Effector memory CD4-positive, alpha-beta T cell (primary cell): ENCODE data around the gene CREB3.

Source experiments
- DNase-seq, 3 donors: peaks; one replicate each; pipeline ENCODE4 v3.0.0-alpha.2; 2020
- H3K27ac ChIP-seq: 2 replicates; pipeline ENCODE4 v1.7.0; 2013; ENCODE audit warnings: mild to moderate bottlenecking, low read length, moderate library complexity; ENCODE audit not compliant: insufficient read depth, poor library complexity, severe bottlenecking
- H3K27me3 ChIP-seq: replicated peaks from 2 replicates; pipeline ENCODE4 v1.7.0; 2013; ENCODE audit warnings: mild to moderate bottlenecking, low read length; ENCODE audit not compliant: insufficient read depth, control insufficient read depth, poor library complexity, severe bottlenecking
- H3K36me3 ChIP-seq: 2 replicates; pipeline ENCODE4 v1.7.0; 2013; ENCODE audit warnings: mild to moderate bottlenecking, low read length, moderate library complexity; ENCODE audit not compliant: control insufficient read depth, insufficient read depth
- H3K4me1 ChIP-seq: 2 replicates; pipeline ENCODE4 v1.7.0; 2013; ENCODE audit warnings: low read length, mild to moderate bottlenecking; ENCODE audit not compliant: control insufficient read depth, insufficient read depth, poor library complexity, severe bottlenecking
- H3K4me3 ChIP-seq: 2 replicates; pipeline ENCODE4 v1.7.0; 2013; ENCODE audit warnings: low read length, low read depth, mild to moderate bottlenecking; ENCODE audit not compliant: insufficient read depth, poor library complexity, severe bottlenecking
- H3K9me3 ChIP-seq: 2 replicates; pipeline ENCODE4 v1.7.0; 2013; ENCODE audit warnings: mild to moderate bottlenecking, low read length, moderate library complexity; ENCODE audit not compliant: control insufficient read depth

CREB3 gene

DNA sequence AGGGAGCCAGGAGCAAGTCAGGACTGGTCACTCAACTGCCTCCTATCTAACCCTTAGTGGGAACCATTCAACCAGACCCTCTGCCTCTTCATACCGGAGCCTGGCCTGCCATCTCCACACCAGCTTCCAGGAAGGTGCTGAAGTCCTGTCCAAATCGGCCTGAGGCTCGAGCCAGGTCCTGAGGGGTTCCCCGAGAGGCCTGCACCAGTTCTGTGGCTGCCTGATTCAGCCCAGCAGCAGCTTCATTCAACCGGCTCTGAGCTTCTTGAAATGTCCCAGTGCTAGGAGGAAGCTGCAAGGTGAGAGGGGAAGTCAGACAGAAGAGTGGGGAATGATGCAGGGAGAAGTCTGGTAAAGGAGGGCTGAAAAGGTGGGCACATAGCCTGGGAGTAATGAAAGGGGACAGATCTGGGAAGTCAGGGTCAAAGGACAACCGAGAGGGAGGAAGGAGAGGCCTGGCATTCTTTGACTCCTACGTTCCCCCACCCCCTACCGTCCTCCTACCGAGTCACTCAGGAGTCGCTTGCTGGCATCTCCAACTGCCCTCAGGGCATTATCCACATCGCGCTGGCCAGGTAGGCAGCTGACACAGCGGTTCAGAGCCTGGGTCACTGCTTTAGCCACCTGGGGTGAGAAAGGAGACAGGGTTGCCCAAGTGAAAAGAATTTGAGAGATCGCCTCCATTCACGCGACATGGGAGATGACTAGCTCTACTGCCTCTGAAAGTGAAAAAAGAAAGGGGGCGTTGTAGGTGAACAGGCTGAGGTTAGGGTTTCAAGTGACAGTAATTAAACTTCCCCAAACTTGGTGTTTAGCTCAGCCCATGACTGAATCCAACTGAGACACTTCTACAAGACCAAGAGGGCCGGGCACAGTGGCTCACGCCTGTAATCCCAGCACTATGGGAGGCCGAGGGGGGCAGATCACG, 20.7 kb upstream of the CREB3 start:
- peaks cover 96% of the 10 kb centered on the region for H3K36me3 ChIP-seq
- no peak overlapping the region for H3K4me3 ChIP-seq
- no peak for DNase-seq
- no peaks in the 10 kb centered on the region for H3K27me3 ChIP-seq
- H3K27ac ChIP-seq = no peak overlapping the region
- H3K9me3 ChIP-seq = no peaks in the 10 kb centered on the region
- H3K4me1 ChIP-seq = no peaks in the 10 kb centered on the region

DNA sequence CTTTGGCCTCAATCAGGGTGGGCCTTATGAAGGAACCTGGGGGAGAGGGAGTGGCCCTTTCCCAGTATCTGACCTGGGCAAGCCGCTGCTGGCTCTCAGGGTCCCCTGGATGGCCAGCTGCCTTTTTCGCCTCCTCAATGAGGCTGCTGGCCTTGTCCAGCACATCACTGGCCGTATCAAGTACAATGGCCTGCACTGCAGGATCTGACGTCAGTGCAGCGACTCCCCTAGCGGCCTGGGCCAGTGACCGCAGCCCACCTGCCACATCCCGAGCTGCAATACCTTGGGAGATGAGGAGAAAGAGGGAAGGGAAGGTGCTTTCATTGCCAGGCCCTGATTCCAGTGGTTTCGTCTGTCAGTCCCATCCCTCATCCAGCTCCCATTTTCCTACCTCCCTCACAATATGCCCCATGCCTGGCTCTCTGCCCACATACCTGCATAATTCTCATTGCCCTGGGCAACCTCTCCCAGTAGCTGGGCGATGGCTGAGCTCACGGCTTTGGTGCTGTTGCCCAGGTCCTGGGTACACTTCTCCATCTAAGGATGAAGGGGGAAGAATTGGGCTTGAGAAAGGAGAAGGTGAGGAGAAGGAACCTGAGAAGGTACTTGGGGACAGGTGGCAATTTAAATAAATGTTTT, 19.6 kb upstream of the CREB3 start:
- no peak overlapping the region for H3K4me3 ChIP-seq
- DNase-seq = no peak
- H3K36me3 ChIP-seq = peaks cover 96% of the 10 kb centered on the region
- H3K9me3 ChIP-seq = no peaks in the 10 kb centered on the region
- H3K27ac ChIP-seq = no peak overlapping the region
- H3K4me1 ChIP-seq = no peaks in the 10 kb centered on the region
- H3K27me3 ChIP-seq = no peaks in the 10 kb centered on the region

DNA sequence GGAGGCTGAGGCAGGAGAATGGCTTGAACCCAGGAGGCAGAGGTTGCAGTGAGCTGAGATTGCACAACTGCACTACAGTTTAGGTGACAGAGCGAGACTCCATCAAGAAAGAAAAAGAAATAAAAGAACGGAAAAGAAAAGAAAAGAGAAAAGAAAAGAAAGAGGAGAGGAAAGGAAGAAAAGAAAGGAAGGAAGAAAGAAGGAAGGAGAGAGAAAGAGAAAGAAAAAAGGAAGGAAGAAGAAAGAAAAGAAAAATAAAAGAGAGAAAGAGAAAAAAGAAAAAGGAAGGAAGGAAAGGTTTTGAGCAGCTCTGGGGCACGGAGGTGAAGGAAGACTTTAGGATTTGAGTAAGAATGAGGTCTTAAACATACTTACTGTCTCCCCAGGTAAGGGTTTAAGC, 18.9 kb upstream of the CREB3 start:
- no peak overlapping the region for H3K4me3 ChIP-seq
- no peaks in the 10 kb centered on the region for H3K27me3 ChIP-seq
- H3K9me3 ChIP-seq = no peaks in the 10 kb centered on the region
- no peak overlapping the region for H3K27ac ChIP-seq
- peaks cover 96% of the 10 kb centered on the region for H3K36me3 ChIP-seq
- no peaks in the 10 kb centered on the region for H3K4me1 ChIP-seq
- no peak for DNase-seq

DNA sequence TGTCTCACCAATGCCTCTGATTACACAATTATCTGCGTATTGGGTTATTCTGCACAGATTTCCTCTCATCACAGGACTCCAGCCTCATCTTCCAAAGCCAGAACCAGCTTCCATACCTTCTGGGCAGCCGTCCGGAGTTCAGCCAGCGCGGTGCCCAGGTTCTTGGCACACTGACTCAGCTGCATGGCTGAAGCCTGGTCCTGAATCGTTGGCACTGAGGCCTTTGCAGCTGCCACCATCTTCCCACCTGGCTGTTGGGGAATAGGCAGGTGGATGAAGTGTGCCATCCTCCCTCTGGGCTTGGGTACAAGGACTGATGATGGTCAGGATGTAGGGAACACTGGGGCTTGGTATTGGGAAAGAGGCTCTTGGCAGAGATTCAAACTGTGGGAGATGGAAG, 18.3 kb upstream of the CREB3 start:
- DNase-seq = no peak
- Histone ChIP-seq H3K9me3 (no peaks in the 10 kb centered on the region), H3K27ac (no peak overlapping the region), H3K4me1 (no peaks in the 10 kb centered on the region), H3K36me3 (peaks cover 96% of the 10 kb centered on the region), H3K4me3 (no peak overlapping the region), H3K27me3 (no peaks in the 10 kb centered on the region)

DNA sequence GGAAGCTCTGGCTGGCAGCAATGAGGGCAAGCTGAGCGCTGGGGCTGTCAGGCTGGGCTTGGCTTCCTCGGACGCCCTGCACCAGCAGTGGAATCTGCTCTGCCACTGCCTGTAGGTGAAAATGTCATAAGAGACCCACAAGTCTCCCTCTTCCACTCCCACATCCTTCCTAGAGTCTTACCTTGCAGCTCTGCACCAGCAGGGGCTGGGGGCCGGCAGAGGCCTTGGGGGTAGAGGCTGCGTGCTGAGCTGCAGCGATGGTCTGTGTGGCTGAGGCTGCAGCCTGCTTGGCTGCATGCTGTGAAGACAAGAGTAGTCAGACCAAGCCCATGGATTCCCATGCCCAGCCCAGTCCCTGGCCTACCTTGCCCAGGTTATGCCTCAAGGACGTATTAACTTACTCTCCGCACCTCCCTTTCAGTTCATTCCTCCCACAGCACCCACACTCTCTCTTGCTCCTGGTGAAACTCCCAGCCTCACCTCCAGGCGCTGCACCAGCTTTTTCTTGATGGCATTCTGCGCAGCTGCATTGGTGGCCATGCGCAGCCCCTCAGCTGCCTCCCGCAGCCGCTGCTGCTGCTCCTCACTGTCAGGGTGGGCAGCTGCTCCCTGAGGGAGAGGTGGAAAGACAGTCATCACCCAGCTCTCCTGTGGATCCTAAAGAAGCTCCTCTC, 17.8 kb upstream of the CREB3 start:
- Histone ChIP-seq H3K4me3 (no peak overlapping the region), H3K9me3 (no peaks in the 10 kb centered on the region), H3K36me3 (peaks cover 99% of the 10 kb centered on the region), H3K4me1 (no peaks in the 10 kb centered on the region), H3K27me3 (no peaks in the 10 kb centered on the region), H3K27ac (no peak overlapping the region)
- no peak for DNase-seq

DNA sequence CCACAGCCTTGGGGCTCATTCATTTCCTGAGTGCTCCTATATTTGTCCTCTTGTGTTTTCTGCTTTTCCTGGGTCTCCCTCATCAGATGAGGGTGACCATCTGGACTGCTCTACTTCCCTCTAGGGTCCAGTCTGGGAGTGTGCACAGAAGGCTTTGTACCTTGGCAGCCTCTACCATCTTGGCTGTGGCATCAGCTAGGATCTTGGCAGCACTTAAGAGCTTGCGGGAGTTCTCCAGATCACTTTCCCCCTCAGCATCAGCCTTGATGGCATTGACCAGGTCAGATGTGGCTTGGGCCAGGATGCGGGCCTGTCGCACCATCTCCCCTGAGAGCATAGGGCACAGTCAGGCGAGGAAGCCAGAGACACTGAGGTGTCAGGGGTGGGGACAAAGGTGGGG, 16.2 kb upstream of the CREB3 start:
- DNase-seq = no peak
- no peak overlapping the region for H3K27ac ChIP-seq

DNA sequence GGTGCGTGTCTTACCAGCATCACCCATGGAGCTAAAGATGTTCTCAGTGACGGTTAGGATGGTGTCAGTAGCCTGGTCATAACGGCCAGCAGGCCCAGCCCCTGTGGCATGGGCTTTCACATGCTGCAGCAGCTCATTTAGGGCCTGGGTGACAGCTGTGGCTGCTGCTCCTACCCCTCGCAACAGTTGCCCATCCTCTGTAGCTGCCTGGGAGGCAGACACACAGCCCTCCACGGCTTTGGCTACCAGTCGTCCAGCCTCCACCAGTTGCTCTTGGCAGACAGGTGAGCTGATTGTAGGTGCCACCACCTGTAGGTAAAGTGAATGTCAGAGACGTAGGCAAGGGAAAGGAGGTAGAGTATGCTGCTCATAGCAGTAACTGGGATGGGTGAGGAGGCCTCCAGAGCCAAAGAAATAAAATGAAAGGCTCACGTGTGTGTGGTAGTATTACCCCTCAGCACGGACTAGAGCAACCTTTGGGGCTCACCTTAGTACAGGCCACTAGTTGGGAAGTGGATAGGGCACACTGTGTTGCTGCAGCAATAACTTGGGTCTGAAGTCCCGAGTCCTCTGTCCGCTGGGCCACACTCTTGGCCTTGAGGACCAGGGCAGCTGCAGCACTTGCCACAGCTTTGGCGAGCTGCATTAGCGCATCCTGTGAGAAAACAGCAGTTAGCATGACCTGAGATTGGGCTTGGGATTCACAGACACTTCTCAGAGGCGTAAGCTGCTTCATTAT, 15.2 kb upstream of the CREB3 start:
- no peaks in the 10 kb centered on the region for H3K9me3 ChIP-seq
- DNase-seq = no peak
- H3K4me1 ChIP-seq = no peaks in the 10 kb centered on the region
- H3K36me3 ChIP-seq = peaks cover 100% of the 10 kb centered on the region
- no peak overlapping the region for H3K4me3 ChIP-seq
- H3K27ac ChIP-seq = no peak overlapping the region
- no peaks in the 10 kb centered on the region for H3K27me3 ChIP-seq

More for the DNA sequence above, 16.2 kb upstream of the CREB3 start:
- Histone ChIP-seq H3K4me3 (no peak overlapping the region), H3K9me3 (no peaks in the 10 kb centered on the region), H3K4me1 (no peaks in the 10 kb centered on the region), H3K27me3 (no peaks in the 10 kb centered on the region), H3K36me3 (peaks cover 100% of the 10 kb centered on the region)

DNA sequence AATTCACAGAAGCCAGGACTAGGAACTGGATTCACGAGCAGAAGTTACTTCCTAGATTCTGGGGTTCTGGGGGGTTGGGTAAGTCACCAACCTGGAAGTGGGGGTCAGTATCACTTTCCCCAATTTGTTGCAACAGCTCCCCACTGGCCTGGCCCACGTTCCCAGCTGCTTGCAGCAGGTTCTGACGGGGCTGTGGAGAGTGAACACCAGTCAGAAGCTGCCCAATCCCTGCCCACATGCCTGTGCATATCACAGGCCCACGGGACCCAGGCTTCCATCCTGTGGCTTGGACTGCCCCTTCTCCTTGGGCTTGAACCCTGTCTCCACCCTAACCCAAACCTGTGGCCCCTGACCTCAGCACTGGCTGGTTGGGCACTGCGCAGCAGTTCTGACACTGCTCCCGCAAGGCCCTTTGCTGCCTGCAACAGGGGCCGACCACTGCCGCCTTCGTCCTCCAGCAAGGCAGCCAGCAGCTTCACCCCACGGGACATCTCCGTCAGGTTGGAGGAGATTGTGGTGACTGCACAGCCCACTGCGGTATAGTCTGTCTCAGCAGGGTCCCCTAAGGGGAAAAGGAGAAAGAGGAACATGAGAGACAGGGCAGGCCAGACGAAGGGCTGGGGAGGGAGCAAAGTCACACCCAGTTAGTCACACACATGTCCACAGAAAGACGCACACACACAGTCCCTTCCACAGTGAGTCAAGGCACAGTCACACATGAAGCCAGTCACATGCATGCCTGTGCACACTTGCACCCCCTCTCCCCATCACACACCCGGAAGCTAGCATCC, 13.6 kb upstream of the CREB3 start:
- DNase-seq = no peak
- H3K27ac ChIP-seq = no peak overlapping the region
- H3K4me1 ChIP-seq = no peaks in the 10 kb centered on the region
- no peak overlapping the region for H3K4me3 ChIP-seq
- peaks cover 100% of the 10 kb centered on the region for H3K36me3 ChIP-seq
- H3K9me3 ChIP-seq = no peaks in the 10 kb centered on the region
- H3K27me3 ChIP-seq = no peaks in the 10 kb centered on the region

DNA sequence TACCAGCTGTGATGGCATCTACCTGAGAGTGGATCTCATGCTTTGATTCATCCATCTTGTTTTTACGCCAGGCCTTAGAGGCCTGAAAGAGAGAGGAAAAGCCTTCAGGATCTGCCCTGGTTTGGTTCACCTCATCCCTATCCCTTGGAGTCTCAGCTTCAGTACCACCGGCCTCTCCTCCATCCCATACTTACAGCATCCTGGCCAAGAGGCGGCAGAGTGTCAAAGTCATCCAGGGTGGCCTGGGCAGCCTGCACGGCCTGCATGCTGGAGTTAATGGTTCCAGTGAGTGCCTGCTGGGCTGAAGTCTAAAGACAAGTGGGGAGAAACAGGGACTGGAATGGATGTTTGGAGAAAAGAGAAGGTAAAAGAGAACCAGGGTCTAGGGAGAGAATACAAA, 12.9 kb upstream of the CREB3 start:
- Histone ChIP-seq H3K9me3 (no peaks in the 10 kb centered on the region), H3K36me3 (peaks cover 100% of the 10 kb centered on the region), H3K27me3 (no peaks in the 10 kb centered on the region), H3K4me3 (no peak overlapping the region), H3K4me1 (no peaks in the 10 kb centered on the region), H3K27ac (no peak overlapping the region)
- no peak for DNase-seq
